Thymus (tissue), 11 donors: ENCODE results near the gene ZNF362. TPM values are rescaled to one million over a fixed set of nuclear protein-coding genes. Genes with fewer than 3 reads are reported as not detected.

Experiments used
- DNase-seq, 9 donors: peaks; one replicate each; pipeline ENCODE4 v3.0.0-alpha.2; 2013; ENCODE audit warnings: low spot score in 9 of 9, low read depth in 6 of 9, missing footprints in 1 of 9
- H3K27ac ChIP-seq, 2 donors: one replicate each; pipeline ENCODE4 v1.5.1; 2013; ENCODE audit warnings: control low read depth in 1 of 2, low read depth in 1 of 2, low read length in 1 of 2, mild to moderate bottlenecking in 1 of 2, moderate library complexity in 1 of 2
- H3K27me3 ChIP-seq, 2 donors: one replicate each; pipeline ENCODE4 v1.5.1; 2013; ENCODE audit warnings: low read length in 1 of 2; ENCODE audit not compliant: control insufficient read depth in 2 of 2, insufficient read depth in 1 of 2
- H3K36me3 ChIP-seq, 2 donors: one replicate each; pipeline ENCODE4 v1.5.1; 2013; ENCODE audit warnings: low read length in 1 of 2, mild to moderate bottlenecking in 1 of 2, moderate library complexity in 1 of 2; ENCODE audit not compliant: control insufficient read depth in 2 of 2, insufficient read depth in 2 of 2
- H3K4me1 ChIP-seq, 2 donors: one replicate each; pipeline ENCODE4 v1.5.1; 2013; ENCODE audit warnings: low read length in 2 of 2; ENCODE audit not compliant: control insufficient read depth in 2 of 2, insufficient read depth in 2 of 2
- H3K4me3 ChIP-seq, 2 donors: one replicate each; pipeline ENCODE4 v1.5.1; 2013; ENCODE audit warnings: low read length in 2 of 2, control low read depth in 1 of 2, mild to moderate bottlenecking in 1 of 2
- H3K9me3 ChIP-seq, 2 donors: one replicate each; pipeline ENCODE4 v1.5.1; 2013; ENCODE audit warnings: low read length in 1 of 2, mild to moderate bottlenecking in 1 of 2; ENCODE audit not compliant: control insufficient read depth in 2 of 2, insufficient read depth in 1 of 2
- WGBS: extraction: QIAGEN DNeasy Blood & Tissue Kit; methylation state at CpG from one replicate; pipeline ENCODE4 v1.1.7; 2013; 5-methylcytosine and 5-hydroxymethylcytosine counted together
- polyA plus RNA-seq: library from polyadenylated mRNA; stranded (reverse); fragments of 200-250 nt; gene quantifications from one replicate; pipeline ENCODE4 v1.2.3, GENCODE V29; 2013
- total RNA-seq: library from RNA; stranded (reverse); fragments of 120-200 nt; gene quantifications from one replicate; pipeline ENCODE4 v1.2.4, GENCODE V29; 2013
- donor health status: healthy.

Gene ZNF362
- total and polyA plus RNA-seq, 2 donors: 11.0 to 18.3 TPM

DNA sequence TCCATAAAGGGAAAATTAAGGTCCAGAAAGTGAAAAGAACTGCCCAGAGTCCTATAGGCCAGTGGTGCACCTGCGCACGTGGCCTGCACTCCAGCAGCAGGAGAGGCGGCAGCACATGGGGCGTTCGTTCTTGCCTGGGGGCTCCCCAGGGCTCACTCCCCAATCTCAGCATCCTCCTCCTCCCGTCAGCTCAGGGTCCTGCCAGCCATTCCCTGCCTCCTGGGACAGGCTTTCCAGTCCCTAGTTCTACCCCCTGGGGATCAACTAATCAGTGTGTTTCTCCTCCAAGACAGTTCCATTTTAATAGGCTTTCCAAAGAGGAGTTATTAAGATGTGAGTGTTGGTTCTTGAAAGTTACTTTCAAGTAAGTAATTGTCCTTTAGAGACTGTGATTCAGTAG is 65.8 kb downstream of the ZNF362 start:
- Histone ChIP-seq H3K27ac (no peak overlapping the region), H3K4me1 (no peaks in the 10 kb centered on the region), H3K4me3 (no peak overlapping the region), H3K27me3 (peaks cover 0 to 5% of the 10 kb centered on the region in 2 donors), H3K9me3 (no peaks in the 10 kb centered on the region), H3K36me3 (peaks cover 42 to 47% of the 10 kb centered on the region in 2 donors)
- DNase-seq: no peak
- 97% methylated on average over 6 of the region's 6 CpGs for WGBS

DNA sequence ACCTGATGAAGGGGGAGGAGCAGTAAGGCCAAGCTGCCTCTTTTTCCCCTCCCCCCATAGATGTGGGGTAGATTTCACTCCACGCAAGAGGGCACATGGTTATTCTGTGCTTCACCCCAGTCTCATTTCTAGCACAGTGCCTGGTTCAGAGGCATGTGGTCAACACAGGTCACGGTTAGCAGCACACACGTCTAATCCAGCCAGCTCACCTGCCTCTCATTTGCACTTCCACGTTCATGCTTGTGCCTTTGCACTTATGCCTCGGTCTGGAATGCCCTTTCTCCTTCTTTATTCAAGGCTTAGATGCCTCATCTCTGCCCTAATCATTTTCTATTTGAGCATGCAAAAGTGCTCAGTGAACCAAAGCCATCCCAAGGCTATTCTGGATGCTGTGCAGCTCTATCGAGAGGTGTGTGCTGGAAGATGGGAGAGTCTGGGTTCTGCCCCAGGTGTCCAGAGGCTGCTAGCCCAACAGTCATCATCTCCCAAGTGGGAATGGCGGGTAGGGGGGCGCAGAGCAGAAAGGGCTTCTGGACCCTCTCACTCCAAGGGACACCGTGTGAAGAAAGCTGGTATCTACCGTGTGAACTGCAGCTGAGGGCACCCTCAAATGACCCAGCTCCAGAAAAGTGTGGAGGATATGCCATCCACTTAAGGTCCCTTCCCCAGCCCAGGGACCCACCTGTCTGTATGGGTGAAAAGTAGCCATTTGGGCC is 66.7 kb downstream of the ZNF362 start:
- Histone ChIP-seq H3K36me3 (peaks cover 51 to 56% of the 10 kb centered on the region in 2 donors), H3K4me1 (no peaks in the 10 kb centered on the region), H3K4me3 (no peak overlapping the region), H3K9me3 (no peaks in the 10 kb centered on the region), H3K27me3 (peaks cover 0 to 5% of the 10 kb centered on the region in 2 donors), H3K27ac (no peak overlapping the region)
- DNase-seq: no peak
- WGBS: 96% methylated on average over 10 of the region's 10 CpGs

DNA sequence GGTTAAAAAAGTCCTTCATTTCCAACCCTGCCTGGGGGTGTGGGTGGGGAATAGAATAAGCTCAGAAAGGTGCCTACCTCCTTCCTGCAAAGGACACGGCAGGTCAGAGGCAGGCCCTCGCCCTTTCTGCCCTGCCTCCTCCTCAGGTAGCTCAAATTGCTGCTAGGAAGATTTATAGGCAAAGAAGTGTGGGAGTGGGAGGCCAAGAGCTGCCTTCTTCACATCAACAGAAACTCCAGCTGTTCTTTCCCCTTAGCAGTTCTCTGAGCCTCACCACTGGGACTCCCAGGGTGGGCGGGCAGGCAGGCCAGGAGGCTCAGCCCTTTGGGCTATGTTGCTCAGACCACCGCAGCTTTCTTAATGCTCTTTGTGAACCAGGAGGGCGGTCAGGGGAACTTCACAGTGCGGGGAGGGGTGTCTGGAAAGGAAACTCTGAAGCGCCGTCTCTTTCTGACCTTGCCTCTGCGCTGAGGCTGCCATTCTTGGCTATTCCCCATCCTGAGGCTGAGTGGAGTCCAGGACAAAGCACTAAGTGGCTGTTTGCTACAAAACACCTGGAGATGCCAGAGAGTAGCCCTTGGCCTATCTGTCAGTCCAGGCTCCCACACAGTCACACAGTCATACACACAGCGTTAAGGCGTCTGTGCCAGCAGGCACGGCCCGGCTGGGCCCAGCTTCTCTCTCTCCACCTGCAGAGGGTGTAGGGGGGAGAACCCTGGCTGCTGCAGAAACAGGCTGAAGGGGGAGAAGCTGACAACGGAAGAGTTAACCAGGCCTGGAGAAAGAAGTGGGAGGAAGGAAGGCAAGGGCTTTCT is 67.6 kb downstream of the ZNF362 start:
- WGBS: 89% methylated on average over 14 of the region's 14 CpGs
- no peak for DNase-seq
- no peaks in the 10 kb centered on the region for H3K9me3 ChIP-seq
- no peak overlapping the region for H3K4me3 ChIP-seq
- H3K36me3 ChIP-seq: peaks cover 59 to 64% of the 10 kb centered on the region in 2 donors
- H3K27ac ChIP-seq: no peak overlapping the region
- H3K4me1 ChIP-seq: no peaks in the 10 kb centered on the region
- no peaks in the 10 kb centered on the region for H3K27me3 ChIP-seq

DNA sequence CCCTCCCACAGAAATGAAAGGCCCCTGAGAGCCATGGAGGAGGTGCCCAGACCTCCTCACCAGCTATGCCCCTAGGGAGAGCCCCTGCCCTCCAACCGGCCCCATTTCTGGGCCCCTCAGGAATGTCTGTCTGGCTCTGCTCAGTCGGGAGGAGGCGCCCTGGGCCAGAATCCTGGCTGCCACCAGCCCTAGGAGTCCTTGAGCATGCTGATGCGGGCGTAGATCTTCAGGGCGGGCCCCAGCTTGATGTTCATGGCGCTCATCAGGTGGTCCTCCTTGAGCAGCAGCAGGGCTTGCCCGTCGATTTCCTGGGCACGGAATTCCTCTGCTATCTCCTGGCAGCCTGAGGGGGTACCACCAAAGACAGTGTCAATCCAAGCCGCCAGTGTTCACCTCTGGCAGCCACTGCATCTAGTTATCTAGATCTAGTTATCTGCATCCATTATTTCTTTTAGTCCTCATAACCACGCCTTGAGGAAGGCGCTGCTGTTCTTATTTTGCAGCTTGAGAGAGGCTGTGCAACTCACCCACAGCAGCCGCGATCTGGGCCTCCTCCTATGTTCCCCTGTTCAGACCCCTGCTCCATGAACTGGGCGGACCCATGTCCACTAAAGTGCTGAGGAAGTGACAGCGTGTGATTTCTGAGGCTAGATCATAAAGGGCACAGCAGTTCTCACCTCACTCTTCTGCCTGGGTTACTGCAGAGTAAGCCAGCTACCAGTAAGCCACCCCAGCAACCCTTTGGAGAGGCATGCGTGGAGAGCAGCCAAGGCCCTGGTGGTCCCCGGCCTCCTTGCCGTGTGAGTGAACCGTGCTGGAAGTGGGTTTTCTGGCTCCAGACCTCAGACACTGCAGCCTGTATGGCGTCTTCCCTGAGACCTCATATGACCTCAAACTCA is 68.6 kb downstream of the ZNF362 start:
- DNase-seq: no peak
- H3K27ac ChIP-seq: no peak overlapping the region
- WGBS: 95% methylated on average over 22 of the region's 22 CpGs

DNA sequence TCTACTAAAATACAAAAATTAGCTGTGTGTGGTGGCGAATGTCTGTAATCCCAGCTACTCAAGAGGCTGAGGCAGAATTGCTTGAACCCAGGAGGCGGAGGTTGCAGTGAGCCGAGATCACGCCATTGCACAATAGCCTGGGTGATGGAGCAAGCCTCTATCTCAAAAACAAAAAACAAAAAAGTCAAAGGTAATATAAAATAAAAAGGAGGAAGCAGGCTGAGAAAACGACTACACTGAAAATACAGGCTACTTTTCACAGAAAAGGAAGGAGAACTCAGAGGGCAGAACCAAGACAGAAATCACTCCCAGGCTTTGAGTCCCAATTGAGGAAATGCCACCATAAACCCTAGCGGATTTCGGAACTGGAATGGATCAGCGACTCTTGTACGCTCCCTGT is 70.5 kb downstream of the ZNF362 start:
- Histone ChIP-seq H3K27me3 (no peaks in the 10 kb centered on the region), H3K9me3 (no peaks in the 10 kb centered on the region), H3K4me1 (peaks cover 3 to 10% of the 10 kb centered on the region in 2 donors), H3K36me3 (peaks cover 86 to 93% of the 10 kb centered on the region in 2 donors), H3K4me3 (no peak overlapping the region), H3K27ac (no peak overlapping the region)
- 96% methylated on average over 9 of the region's 9 CpGs for WGBS
- no peak for DNase-seq

More for the DNA sequence above, 68.6 kb downstream of the ZNF362 start:
- H3K4me1 ChIP-seq: no peaks in the 10 kb centered on the region
- no peak overlapping the region for H3K4me3 ChIP-seq
- H3K36me3 ChIP-seq: peaks cover 70 to 75% of the 10 kb centered on the region in 2 donors
- H3K27me3 ChIP-seq: no peaks in the 10 kb centered on the region
- H3K9me3 ChIP-seq: no peaks in the 10 kb centered on the region

DNA sequence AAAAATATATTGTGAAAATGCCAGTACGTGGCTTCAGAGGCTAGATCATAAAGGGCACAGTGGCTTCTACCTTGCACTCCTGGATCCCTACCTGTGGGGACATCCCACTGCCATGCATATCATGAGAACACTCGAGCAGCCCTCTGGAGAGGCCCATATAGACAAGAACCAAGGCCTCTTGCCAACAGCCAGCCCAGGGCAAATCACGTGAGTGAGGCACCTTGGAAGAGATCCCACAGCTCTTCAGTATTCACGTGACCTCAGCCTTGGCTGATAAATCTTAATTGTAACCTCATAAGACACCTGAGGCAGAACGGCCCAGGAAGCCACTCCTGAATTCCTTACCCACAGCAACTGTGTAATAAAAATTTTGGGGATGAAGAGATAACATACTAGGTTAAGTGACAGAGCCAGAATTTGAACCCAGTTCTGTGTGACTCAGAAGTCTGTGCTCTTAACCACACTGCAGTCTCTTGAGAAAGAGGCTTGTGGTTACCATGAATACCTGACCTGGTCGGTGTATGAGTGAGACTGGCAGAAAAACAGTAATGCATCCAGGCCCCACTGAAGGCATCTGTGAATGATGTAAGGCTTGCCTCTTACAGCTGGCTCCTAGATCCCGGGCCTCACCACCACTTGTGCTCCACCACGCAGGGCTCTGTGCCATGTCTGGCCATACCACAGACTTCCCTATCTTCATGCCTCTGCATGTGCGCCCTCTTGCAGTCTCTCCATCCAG is 71.5 kb downstream of the ZNF362 start:
- 94% methylated on average over 9 of the region's 9 CpGs for WGBS
- H3K4me3 ChIP-seq: no peak overlapping the region
- no peak for DNase-seq
- H3K27ac ChIP-seq: no peak overlapping the region
- no peaks in the 10 kb centered on the region for H3K27me3 ChIP-seq
- peaks cover 95 to 97% of the 10 kb centered on the region in 2 donors for H3K36me3 ChIP-seq
- H3K9me3 ChIP-seq: no peaks in the 10 kb centered on the region
- peaks cover 11 to 20% of the 10 kb centered on the region in 2 donors for H3K4me1 ChIP-seq

DNA sequence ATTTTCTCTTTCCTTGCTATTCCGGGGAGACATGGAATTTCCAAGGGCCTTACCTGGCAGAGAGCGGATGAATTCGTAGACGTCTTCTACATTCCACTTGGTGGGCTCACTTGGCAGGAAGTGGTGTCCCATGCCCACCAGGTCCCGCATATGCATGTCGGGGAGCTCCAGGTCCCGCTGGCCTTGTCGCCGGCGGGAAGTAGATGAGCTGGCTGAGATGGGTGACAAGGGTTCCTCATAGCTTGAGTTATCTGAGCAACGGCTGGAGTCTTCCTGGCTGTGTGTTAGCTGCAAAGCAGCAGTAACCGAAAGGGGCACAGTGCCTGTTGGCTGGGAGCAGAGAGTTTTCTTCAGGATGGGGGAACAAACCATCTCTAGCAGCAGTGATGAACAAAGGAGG is 72.5 kb downstream of the ZNF362 start:
- no peak for DNase-seq
- no peak overlapping the region for H3K27ac ChIP-seq

DNA sequence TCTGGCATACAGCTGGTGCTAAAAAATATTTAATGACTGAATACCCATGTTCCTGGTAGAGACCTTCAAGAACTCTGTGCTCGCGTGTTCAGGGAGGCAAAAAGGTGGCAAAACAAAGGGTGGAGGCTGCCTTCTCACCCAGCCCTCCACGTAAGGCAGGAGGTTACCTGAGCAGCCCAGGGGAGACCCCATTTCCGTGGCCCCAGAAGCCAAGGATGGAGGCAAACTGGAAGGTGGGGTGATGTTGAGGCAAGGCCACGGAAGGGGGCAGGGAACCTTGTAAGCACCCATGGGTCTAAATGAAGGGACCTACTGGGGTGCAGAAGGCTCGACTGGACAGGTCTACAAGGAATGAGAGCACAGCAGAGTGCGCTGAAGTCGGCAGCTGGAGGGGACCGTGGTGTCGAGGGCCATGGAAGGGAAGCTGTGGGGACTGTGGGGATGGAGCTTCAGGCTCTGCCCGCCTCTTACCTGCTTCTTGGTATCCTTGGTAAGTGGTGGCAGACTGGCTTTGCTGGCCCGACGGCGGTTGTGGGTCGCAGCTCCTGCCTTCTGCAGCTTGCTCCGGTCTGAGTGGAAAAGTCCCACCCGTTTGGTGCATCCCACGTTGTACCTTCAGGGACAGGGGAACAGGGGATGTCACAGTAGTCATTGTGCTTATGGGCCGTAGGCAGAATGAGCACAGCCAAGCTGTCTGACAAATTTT is 73.5 kb downstream of the ZNF362 start:
- Histone ChIP-seq H3K27ac (no peak overlapping the region), H3K36me3 (peaks cover 93 to 94% of the 10 kb centered on the region in 2 donors), H3K27me3 (no peaks in the 10 kb centered on the region), H3K4me1 (peaks cover 11 to 26% of the 10 kb centered on the region in 2 donors), H3K9me3 (no peaks in the 10 kb centered on the region), H3K4me3 (no peak overlapping the region)
- no peak for DNase-seq
- 93% methylated on average over 19 of the region's 19 CpGs for WGBS

More for the DNA sequence above, 72.5 kb downstream of the ZNF362 start:
- H3K27me3 ChIP-seq: no peaks in the 10 kb centered on the region
- peaks cover 95 to 96% of the 10 kb centered on the region in 2 donors for H3K36me3 ChIP-seq
- peaks cover 11 to 24% of the 10 kb centered on the region in 2 donors for H3K4me1 ChIP-seq
- H3K4me3 ChIP-seq: no peak overlapping the region
- H3K9me3 ChIP-seq: no peaks in the 10 kb centered on the region
- WGBS: 98% methylated on average over 12 of the region's 12 CpGs
